ENCODE results near the gene TENT4A. TPM values are rescaled to one million over a fixed set of nuclear protein-coding genes. Genes with fewer than 3 reads are reported as not detected.

Gene TENT4A
- total RNA-seq, 1 donor from 2014 or later, result 6.9 TPM

- DNase-seq (ENCODE audit: low read depth in 2 of 2), result no peak
Observed at GRCh38 chr5:6717247-6717646, 4.0 kb downstream of the TENT4A start.

GRCh38 chr5:6717687-6718086 is 4.5 kb downstream of the TENT4A start:
- DNase-seq (ENCODE audit: low read depth in 2 of 2), result no peak

GRCh38 chr5:6718161-6718681 is 5.0 kb downstream of the TENT4A start:
- DNase-seq (ENCODE audit: low read depth in 2 of 2), result no peak

- DNase-seq (ENCODE audit: low read depth in 2 of 2), result no peak
Observed at GRCh38 chr5:6718718-6719117, 5.5 kb downstream of the TENT4A start.

- no peak for DNase-seq (ENCODE audit: low read depth in 2 of 2)
Observed at GRCh38 chr5:6719417-6719816, 6.2 kb downstream of the TENT4A start.

- no peak for DNase-seq (ENCODE audit: low read depth in 2 of 2)
Observed at GRCh38 chr5:6719896-6720560, 6.8 kb downstream of the TENT4A start.

GRCh38 chr5:6720561-6720921 is 7.3 kb downstream of the TENT4A start:
- no peak for DNase-seq (ENCODE audit: low read depth in 2 of 2)

GRCh38 chr5:6721442-6721841 is 8.2 kb downstream of the TENT4A start:
- DNase-seq (ENCODE audit: low read depth in 2 of 2), result no peak

- DNase-seq (ENCODE audit: low read depth in 2 of 2), result no peak
Observed at GRCh38 chr5:6722015-6722414, 8.8 kb downstream of the TENT4A start.

GRCh38 chr5:6723122-6723815 is 10.0 kb downstream of the TENT4A start:
- DNase-seq (ENCODE audit: low read depth in 2 of 2), result no peak

- no peak for DNase-seq (ENCODE audit: low read depth in 2 of 2)
Observed at GRCh38 chr5:6723816-6724300, 10.6 kb downstream of the TENT4A start.

- no peak for DNase-seq (ENCODE audit: low read depth in 2 of 2)
Observed at GRCh38 chr5:6724321-6724929, 11.2 kb downstream of the TENT4A start.

- no peak for DNase-seq (ENCODE audit: low read depth in 2 of 2)
Observed at GRCh38 chr5:6725421-6725820, 12.2 kb downstream of the TENT4A start.

GRCh38 chr5:6726006-6726405 is 12.8 kb downstream of the TENT4A start:
- no peak for DNase-seq (ENCODE audit: low read depth in 2 of 2)

- no peak for DNase-seq (ENCODE audit: low read depth in 2 of 2)
Observed at GRCh38 chr5:6727231-6727630, 14.0 kb downstream of the TENT4A start.

GRCh38 chr5:6728011-6728794 is 15.0 kb downstream of the TENT4A start:
- DNase-seq (ENCODE audit: low read depth in 2 of 2), result no peak

- no peak for DNase-seq (ENCODE audit: low read depth in 2 of 2)
Observed at GRCh38 chr5:6728795-6729183, 15.6 kb downstream of the TENT4A start.

- no peak for DNase-seq (ENCODE audit: low read depth in 2 of 2)
Observed at GRCh38 chr5:6729386-6730310, 16.4 kb downstream of the TENT4A start.

GRCh38 chr5:6730407-6730806 is 17.2 kb downstream of the TENT4A start:
- DNase-seq (ENCODE audit: low read depth in 2 of 2), result no peak

GRCh38 chr5:6730807-6731206 is 17.6 kb downstream of the TENT4A start:
- no peak for DNase-seq (ENCODE audit: low read depth in 2 of 2)

All from dermis microvascular lymphatic vessel endothelial cell (primary cell).